SK-N-SH (cell line): ENCODE data around the gene PPCS. TPM values are rescaled to one million over a fixed set of nuclear protein-coding genes. Genes with fewer than 3 reads are reported as not detected.

Experiments used
- CTCF ChIA-PET: fragments of 300-600, 350-600 bp; formaldehyde crosslinking; extraction: SDS; loops from one replicate; lab custom pipeline; 2021; lab: Yijun Ruan, JAX
- POLR2A ChIA-PET: fragments of 350-600 bp; sonication (Branson Sonifier 250); formaldehyde crosslinking; extraction: SDS; loops from one replicate; lab custom pipeline; 2020; ENCODE audit warnings: antibody characterized with exemption, inconsistent platforms; lab: Yijun Ruan, JAX
- DNase-seq: peaks from one replicate; pipeline ENCODE4 v3.0.0; 2012
- H2AFZ ChIP-seq: fragments of 200-600 bp; sonication (generic); 2 replicates; pipeline ENCODE4 v1.8.1; 2016; ENCODE audit warnings: antibody characterized with exemption, mild to moderate bottlenecking, low read depth
- H3F3A ChIP-seq: fragments of 200-600 bp; sonication (generic); replicated peaks from 2 replicates; pipeline ENCODE3; 2016; ENCODE audit warnings: antibody characterized with exemption, mild to moderate bottlenecking; ENCODE audit not compliant: insufficient read depth
- H3K27ac ChIP-seq, 2 experiments: fragments of 200-500 bp in 1 of 2; fragments of 200-600 bp in 1 of 2; sonication (Bioruptor generic) in 1 of 2; sonication (generic), shearing (Covaris generic) in 1 of 2; 2 replicates each; pipeline versions ENCODE4 v1.5.1 to v1.6.1; 2014 to 2016; ENCODE audit warnings: low read depth in 2 of 2, inconsistent platforms in 1 of 2, low read length in 1 of 2, mild to moderate bottlenecking in 1 of 2, mixed read lengths in 1 of 2
- H3K27me3 ChIP-seq: fragments of 200-600 bp; sonication (generic), shearing (Covaris generic); 2 replicates; pipeline ENCODE4 v1.6.1; 2016; ENCODE audit warnings: mixed run types; ENCODE audit not compliant: insufficient read depth
- H3K36me3 ChIP-seq, 2 experiments: fragments of 200-500 bp in 1 of 2; fragments of 200-600 bp in 1 of 2; sonication (Bioruptor generic) in 1 of 2; sonication (generic) in 1 of 2; replicated peaks in 1 of 2; 2 replicates each; pipeline versions ENCODE3 to v1.5.1; 2014 to 2016; ENCODE audit warnings: low read length in 1 of 2, mild to moderate bottlenecking in 1 of 2; ENCODE audit not compliant: insufficient read depth in 2 of 2, control insufficient read depth in 1 of 2
- H3K4me1 ChIP-seq, 2 experiments: fragments of 200-500 bp in 1 of 2; fragments of 200-600 bp in 1 of 2; sonication (Bioruptor generic) in 1 of 2; sonication (generic), shearing (Covaris generic) in 1 of 2; 2 replicates each; pipeline versions ENCODE4 v1.5.1 to v1.6.1; 2014 to 2016; ENCODE audit warnings: low read depth in 1 of 2, low read length in 1 of 2, mixed run types in 1 of 2; ENCODE audit not compliant: insufficient read depth in 2 of 2, control insufficient read depth in 1 of 2
- H3K4me2 ChIP-seq: fragments of 200-600 bp; sonication (generic), shearing (Covaris generic); 2 replicates; pipeline ENCODE4 v1.6.1; 2017; ENCODE audit warnings: mixed run types
- H3K4me3 ChIP-seq, 2 experiments: fragments of 200-500 bp in 1 of 2; fragments of 200-600 bp in 1 of 2; sonication (Bioruptor generic) in 1 of 2; sonication (generic), shearing (Covaris generic) in 1 of 2; 2 replicates each; pipeline versions ENCODE4 v1.5.1 to v1.8.1; 2014 to 2016; ENCODE audit warnings: low read depth in 2 of 2, inconsistent platforms in 1 of 2, low read length in 1 of 2, mild to moderate bottlenecking in 1 of 2, mixed read lengths in 1 of 2, moderate library complexity in 1 of 2
- H3K79me2 ChIP-seq: fragments of 200-600 bp; sonication (generic); 2 replicates; pipeline ENCODE4 v1.8.1; 2017; ENCODE audit warnings: mild to moderate bottlenecking; ENCODE audit not compliant: insufficient read depth
- H3K9ac ChIP-seq: fragments of 200-600 bp; sonication (generic); 2 replicates; pipeline ENCODE4 v1.6.1; 2017; ENCODE audit warnings: mixed run types
- H3K9me2 ChIP-seq: fragments of 200-600 bp; sonication (generic); 2 replicates; pipeline ENCODE4 v1.6.1; 2017; ENCODE audit warnings: mixed run types
- H3K9me3 ChIP-seq: fragments of 200-600 bp; sonication (generic); 2 replicates; pipeline ENCODE4 v1.6.1; 2017; ENCODE audit warnings: mixed run types, mild to moderate bottlenecking, moderate library complexity
- H4K20me1 ChIP-seq: fragments of 200-600 bp; sonication (generic); 2 replicates; pipeline ENCODE4 v1.6.1; 2017; ENCODE audit warnings: mild to moderate bottlenecking, mixed run types; ENCODE audit not compliant: insufficient read depth
- CTCF ChIP-seq: fragments of 200-600 bp; sonication (generic); IDR thresholded peaks from 2 replicates; pipeline ENCODE4 v1.6.1; 2017; ENCODE audit warnings: antibody characterized with exemption, mild to moderate bottlenecking, moderate library complexity
- EP300 ChIP-seq, 2 experiments: IDR thresholded peaks; 2 replicates each; pipeline versions ENCODE4 v1.4.0 to v1.6.1; 2012; ENCODE audit warnings: borderline replicate concordance in 1 of 2, low read depth in 1 of 2, low read length in 1 of 2
- EZH2phosphoT487 ChIP-seq: fragments of 200-600 bp; sonication (generic); IDR thresholded peaks from 2 replicates; pipeline ENCODE4 v1.6.1; 2017; ENCODE audit warnings: low read depth, mixed run types, mild to moderate bottlenecking, antibody characterized with exemption, moderate library complexity, borderline replicate concordance
- FOXM1 ChIP-seq: IDR thresholded peaks from 2 replicates; pipeline ENCODE4 v1.4.0; 2012; ENCODE audit warnings: low read depth, mild to moderate bottlenecking
- GABPA ChIP-seq: IDR thresholded peaks from 2 replicates; pipeline ENCODE4 v1.4.0; 2012; ENCODE audit warnings: low read depth, mild to moderate bottlenecking
- MXI1 ChIP-seq: IDR thresholded peaks from 2 replicates; pipeline ENCODE4 v1.6.1; 2012; ENCODE audit warnings: mild to moderate bottlenecking, low read depth, low read length, improper control_type of control experiment
- NFIC ChIP-seq: IDR thresholded peaks from 2 replicates; pipeline ENCODE4 v1.4.0; 2012; ENCODE audit warnings: borderline replicate concordance
- NRF1 ChIP-seq: IDR thresholded peaks from 2 replicates; pipeline ENCODE4 v1.6.1; 2012; ENCODE audit warnings: low read depth, mild to moderate bottlenecking, low read length
- POLR2AphosphoS5 ChIP-seq: IDR thresholded peaks from 2 replicates; pipeline ENCODE4 v1.6.1; 2012; ENCODE audit warnings: low read depth, low read length
- RAD21 ChIP-seq: IDR thresholded peaks from 2 replicates; pipeline ENCODE4 v1.6.1; 2012; ENCODE audit warnings: mild to moderate bottlenecking, low read length
- RFX5 ChIP-seq: IDR thresholded peaks from 2 replicates; pipeline ENCODE4 v1.6.1; 2012; ENCODE audit warnings: mild to moderate bottlenecking, improper control_type of control experiment, low read length
- RXRA ChIP-seq: IDR thresholded peaks from 2 replicates; pipeline ENCODE4 v1.4.0; 2012; ENCODE audit warnings: low read depth, mild to moderate bottlenecking, borderline replicate concordance
- SMC3 ChIP-seq: IDR thresholded peaks from 2 replicates; pipeline ENCODE4 v1.6.1; 2012; ENCODE audit warnings: low read depth, low read length, improper control_type of control experiment
- TCF12 ChIP-seq: IDR thresholded peaks from 2 replicates; pipeline ENCODE4 v1.4.0; 2012
- TEAD4 ChIP-seq: IDR thresholded peaks from 2 replicates; pipeline ENCODE4 v1.4.0; 2012; ENCODE audit warnings: mild to moderate bottlenecking, borderline replicate concordance; ENCODE audit not compliant: insufficient read depth
- WGBS: methylation state at CpG from one replicate; pipeline ENCODE4 v1.1.6; 2017; ENCODE audit warnings: low lambda C conversion rate; 5-methylcytosine and 5-hydroxymethylcytosine counted together
- polyA plus RNA-seq, 3 experiments: library from polyadenylated mRNA; depleted of rRNA; stranded (reverse); fragments of >200 nt; gene quantifications; 2 replicates each; pipeline ENCODE4 v1.2.3, GENCODE V29; 2012
- TF ChIP-seq, protein P1 (sequence below): IDR thresholded peaks from 2 replicates; pipeline ENCODE4 v1.4.0; 2012; ENCODE audit warnings: low read depth, borderline replicate concordance
- TF ChIP-seq, protein P2 (sequence below): IDR thresholded peaks from 2 replicates; pipeline ENCODE4; 2012
- TF ChIP-seq, protein P3 (sequence below): fragments of 150-350 bp; IDR thresholded peaks from 2 replicates; pipeline ENCODE4 v1.6.1; 2017; ENCODE audit warnings: antibody characterized with exemption, low read length, low read depth, borderline replicate concordance
- TF ChIP-seq, protein P4 (sequence below): IDR thresholded peaks from 2 replicates; pipeline ENCODE4 v1.4.0; 2012; ENCODE audit warnings: low read depth, borderline replicate concordance

PPCS gene
- polyA plus RNA-seq, 1 of the 3 experiments (the other 2 are of a cell fraction) = 40.0 TPM

GRCh38 chr1:42427240-42427639, 29.1 kb upstream of the PPCS start:
- Histone ChIP-seq H3K4me3 (no peak overlapping the region), H3K9ac (no peak overlapping the region), H3K4me1 (no peaks in the 10 kb centered on the region; a peak in 1 of 4 replicates), H3F3A (no peaks in the 10 kb centered on the region), H3K4me2 (no peak overlapping the region), H3K27ac (no peak overlapping the region), H3K9me3 (no peaks in the 10 kb centered on the region), H4K20me1 (no peaks in the 10 kb centered on the region), H3K36me3 (no peaks in the 10 kb centered on the region), H2AFZ (no peak overlapping the region), H3K79me2 (no peaks in the 10 kb centered on the region), H3K9me2 (no peaks in the 10 kb centered on the region), H3K27me3 (no peaks in the 10 kb centered on the region; the same call in 1 of the 2 replicates)
- TF ChIP-seq TCF12 = no peak
- TF ChIP-seq NRF1 = no peak
- no peak for TF ChIP-seq SMC3
- TF ChIP-seq TEAD4 = no peak
- no peak for TF ChIP-seq EP300 (IDR thresholded peaks at IDR 0.05; ENCODE audit: borderline replicate concordance in 1 of 2, low read depth in 1 of 2, low read length in 1 of 2)
- 74% methylated on average over 4 of the region's 4 CpGs for WGBS
- DNase-seq = no peak
- POLR2A ChIA-PET = no interaction called here
- CTCF ChIA-PET = no interaction called here

DNA sequence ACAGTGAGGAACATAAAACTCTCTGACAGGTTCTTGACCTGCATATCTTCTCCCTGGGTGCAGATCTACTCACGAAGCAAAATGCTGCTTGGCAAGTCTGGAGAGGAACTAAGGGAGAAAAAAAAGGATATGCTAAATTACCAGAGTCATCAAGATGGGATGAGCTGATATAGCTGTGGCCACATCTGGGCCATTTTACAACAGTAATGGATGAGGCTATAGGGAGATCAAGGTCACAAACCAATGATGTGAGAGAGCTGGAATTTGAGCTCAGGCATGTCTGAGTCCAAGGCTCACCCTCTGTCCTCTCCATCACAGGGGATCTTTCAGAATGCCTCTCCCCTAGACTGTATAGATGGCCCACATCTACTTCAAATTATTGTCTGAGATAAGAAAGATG, 26.7 kb upstream of the PPCS start:
- no peaks in the 10 kb centered on the region for H3K9me2 ChIP-seq
- H4K20me1 ChIP-seq = no peaks in the 10 kb centered on the region
- no peak for TF ChIP-seq FOXM1
- TF ChIP-seq, protein P1, sequence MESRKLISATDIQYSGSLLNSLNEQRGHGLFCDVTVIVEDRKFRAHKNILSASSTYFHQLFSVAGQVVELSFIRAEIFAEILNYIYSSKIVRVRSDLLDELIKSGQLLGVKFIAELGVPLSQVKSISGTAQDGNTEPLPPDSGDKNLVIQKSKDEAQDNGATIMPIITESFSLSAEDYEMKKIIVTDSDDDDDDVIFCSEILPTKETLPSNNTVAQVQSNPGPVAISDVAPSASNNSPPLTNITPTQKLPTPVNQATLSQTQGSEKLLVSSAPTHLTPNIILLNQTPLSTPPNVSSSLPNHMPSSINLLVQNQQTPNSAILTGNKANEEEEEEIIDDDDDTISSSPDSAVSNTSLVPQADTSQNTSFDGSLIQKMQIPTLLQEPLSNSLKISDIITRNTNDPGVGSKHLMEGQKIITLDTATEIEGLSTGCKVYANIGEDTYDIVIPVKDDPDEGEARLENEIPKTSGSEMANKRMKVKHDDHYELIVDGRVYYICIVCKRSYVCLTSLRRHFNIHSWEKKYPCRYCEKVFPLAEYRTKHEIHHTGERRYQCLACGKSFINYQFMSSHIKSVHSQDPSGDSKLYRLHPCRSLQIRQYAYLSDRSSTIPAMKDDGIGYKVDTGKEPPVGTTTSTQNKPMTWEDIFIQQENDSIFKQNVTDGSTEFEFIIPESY = no peak
- no peak for TF ChIP-seq RXRA
- TF ChIP-seq NRF1 = no peak
- no peak for TF ChIP-seq MXI1
- TF ChIP-seq TCF12 = no peak
- TF ChIP-seq EZH2phosphoT487 = no peak
- TF ChIP-seq, protein P2, sequence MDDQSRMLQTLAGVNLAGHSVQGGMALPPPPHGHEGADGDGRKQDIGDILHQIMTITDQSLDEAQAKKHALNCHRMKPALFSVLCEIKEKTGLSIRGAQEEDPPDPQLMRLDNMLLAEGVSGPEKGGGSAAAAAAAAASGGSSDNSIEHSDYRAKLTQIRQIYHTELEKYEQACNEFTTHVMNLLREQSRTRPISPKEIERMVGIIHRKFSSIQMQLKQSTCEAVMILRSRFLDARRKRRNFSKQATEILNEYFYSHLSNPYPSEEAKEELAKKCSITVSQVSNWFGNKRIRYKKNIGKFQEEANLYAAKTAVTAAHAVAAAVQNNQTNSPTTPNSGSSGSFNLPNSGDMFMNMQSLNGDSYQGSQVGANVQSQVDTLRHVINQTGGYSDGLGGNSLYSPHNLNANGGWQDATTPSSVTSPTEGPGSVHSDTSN = no peak
- TF ChIP-seq RAD21 = no peak
- TF ChIP-seq RFX5 = no peak
- TF ChIP-seq POLR2AphosphoS5 = no peak
- no peak for TF ChIP-seq GABPA
- TF ChIP-seq, protein P3, sequence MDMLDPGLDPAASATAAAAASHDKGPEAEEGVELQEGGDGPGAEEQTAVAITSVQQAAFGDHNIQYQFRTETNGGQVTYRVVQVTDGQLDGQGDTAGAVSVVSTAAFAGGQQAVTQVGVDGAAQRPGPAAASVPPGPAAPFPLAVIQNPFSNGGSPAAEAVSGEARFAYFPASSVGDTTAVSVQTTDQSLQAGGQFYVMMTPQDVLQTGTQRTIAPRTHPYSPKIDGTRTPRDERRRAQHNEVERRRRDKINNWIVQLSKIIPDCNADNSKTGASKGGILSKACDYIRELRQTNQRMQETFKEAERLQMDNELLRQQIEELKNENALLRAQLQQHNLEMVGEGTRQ = no peak
- TF ChIP-seq TEAD4 = no peak
- no peak for TF ChIP-seq CTCF
- no peak for TF ChIP-seq NFIC
- TF ChIP-seq, protein P4, sequence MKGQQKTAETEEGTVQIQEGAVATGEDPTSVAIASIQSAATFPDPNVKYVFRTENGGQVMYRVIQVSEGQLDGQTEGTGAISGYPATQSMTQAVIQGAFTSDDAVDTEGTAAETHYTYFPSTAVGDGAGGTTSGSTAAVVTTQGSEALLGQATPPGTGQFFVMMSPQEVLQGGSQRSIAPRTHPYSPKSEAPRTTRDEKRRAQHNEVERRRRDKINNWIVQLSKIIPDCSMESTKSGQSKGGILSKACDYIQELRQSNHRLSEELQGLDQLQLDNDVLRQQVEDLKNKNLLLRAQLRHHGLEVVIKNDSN = no peak
- TF ChIP-seq SMC3 = no peak
- no peak overlapping the region for H3K9ac ChIP-seq
- no peak overlapping the region for H3K27ac ChIP-seq
- H3F3A ChIP-seq = no peaks in the 10 kb centered on the region
- no peak overlapping the region for H3K4me3 ChIP-seq
- 63% methylated on average over 1 of the region's 1 CpG for WGBS
- H3K9me3 ChIP-seq = no peaks in the 10 kb centered on the region
- no peaks in the 10 kb centered on the region for H3K36me3 ChIP-seq
- no peaks in the 10 kb centered on the region; the same call in 1 of the 2 replicates for H3K27me3 ChIP-seq
- H3K79me2 ChIP-seq = no peaks in the 10 kb centered on the region
- H2AFZ ChIP-seq = no peak overlapping the region
- no peak overlapping the region for H3K4me2 ChIP-seq
- POLR2A ChIA-PET = no interaction called here
- no peak for DNase-seq
- no peaks in the 10 kb centered on the region for H3K4me1 ChIP-seq
- CTCF ChIA-PET = no interaction called here
